PC-9 (cell line): Measurements from ENCODE around the gene JPT1.

ENCODE experiments used
- CTCF ChIP-seq: fragments of 200-600 bp; sonication (generic); conservative IDR thresholded peaks from 2 replicates; pipeline ENCODE4 v1.6.1; 2017; ENCODE audit warnings: mixed run types, antibody characterized with exemption, mild to moderate bottlenecking, moderate library complexity
- EZH2 ChIP-seq: fragments of 200-600 bp; sonication (generic); IDR thresholded peaks from 2 replicates; pipeline ENCODE4 v1.8.0; 2017; ENCODE audit warnings: antibody characterized with exemption, low read depth

DNA sequence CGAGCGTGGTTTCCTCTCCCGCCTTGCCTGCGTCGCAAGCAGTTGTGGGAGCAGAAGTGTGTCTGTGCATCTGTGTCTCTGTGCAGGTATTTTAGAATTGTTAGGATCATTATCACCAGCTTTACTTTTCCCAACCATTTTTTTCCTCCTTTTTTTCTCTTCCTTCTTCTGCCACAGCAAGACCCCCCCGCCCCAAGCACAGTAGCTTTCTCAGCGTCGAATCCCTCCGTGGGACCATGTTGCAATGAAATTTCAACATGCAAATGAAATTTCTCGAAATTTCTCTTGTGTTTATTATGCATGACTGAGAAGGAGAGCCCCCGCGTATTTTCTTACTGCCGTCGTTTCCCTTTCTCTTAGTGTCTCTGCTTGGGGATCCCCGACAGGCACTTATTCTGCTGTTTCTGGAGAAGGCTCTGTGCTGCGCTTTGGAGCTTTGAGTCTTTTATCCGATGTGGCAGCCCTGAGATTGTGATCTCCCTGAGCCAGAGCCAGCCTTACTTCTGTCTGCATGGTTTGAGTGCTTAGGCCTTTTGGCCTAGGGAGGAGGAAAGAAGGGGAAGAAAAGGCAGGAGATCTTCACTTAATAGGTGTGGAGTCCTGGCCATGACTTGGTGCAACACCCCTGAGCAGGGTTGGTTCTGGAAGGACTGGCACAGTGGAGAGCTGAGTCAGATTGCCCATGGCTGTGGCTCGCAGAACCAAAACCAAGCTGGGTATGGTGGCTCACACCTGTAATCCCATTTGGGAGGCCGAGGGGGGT is 39.6 kb downstream of the JPT1 start:
- TF ChIP-seq CTCF = no peak
- TF ChIP-seq EZH2 = no peak
